GM12891 (cell line): Measurements from ENCODE around the gene CEACAM4.

Source experiments
- PAX5 ChIP-seq: IDR thresholded peaks from 2 replicates; pipeline ENCODE4 v1.6.1; 2011; ENCODE audit warnings: low read length, moderate library complexity, mild to moderate bottlenecking; ENCODE audit not compliant: insufficient read depth, severe bottlenecking
- POLR2A ChIP-seq: IDR thresholded peaks from 2 replicates; pipeline ENCODE4 v1.6.1; 2011; ENCODE audit warnings: low read depth, low read length, control low read depth
- POLR2AphosphoS5 ChIP-seq: IDR thresholded peaks from 2 replicates; pipeline ENCODE4 v1.6.1; 2011; ENCODE audit warnings: low read depth, low read length, control low read depth
- SPI1 ChIP-seq: IDR thresholded peaks from 2 replicates; pipeline ENCODE4 v1.6.1; 2011; ENCODE audit warnings: low read depth, low read length, control low read depth
- TAF1 ChIP-seq: IDR thresholded peaks from 2 replicates; pipeline ENCODE4 v1.6.1; 2011; ENCODE audit warnings: low read depth, low read length, control low read depth

- TF ChIP-seq POLR2A (no peak), POLR2AphosphoS5 (no peak), TAF1 (no peak), PAX5 (no peak), SPI1 (no peak)
Measured at GRCh38 chr19:41624515-41624914, 2.4 kb downstream of the CEACAM4 start.
